NCI-H2029 treated with DMSO at 0.1 percent for 48 hours (cell line): Measurements from ENCODE around the gene H3-3A.

Source experiments
- DNase-seq: peaks from one replicate; lab custom pipeline; 2025; lab: John Stamatoyannopoulos, UW

H3-3A gene

DNA sequence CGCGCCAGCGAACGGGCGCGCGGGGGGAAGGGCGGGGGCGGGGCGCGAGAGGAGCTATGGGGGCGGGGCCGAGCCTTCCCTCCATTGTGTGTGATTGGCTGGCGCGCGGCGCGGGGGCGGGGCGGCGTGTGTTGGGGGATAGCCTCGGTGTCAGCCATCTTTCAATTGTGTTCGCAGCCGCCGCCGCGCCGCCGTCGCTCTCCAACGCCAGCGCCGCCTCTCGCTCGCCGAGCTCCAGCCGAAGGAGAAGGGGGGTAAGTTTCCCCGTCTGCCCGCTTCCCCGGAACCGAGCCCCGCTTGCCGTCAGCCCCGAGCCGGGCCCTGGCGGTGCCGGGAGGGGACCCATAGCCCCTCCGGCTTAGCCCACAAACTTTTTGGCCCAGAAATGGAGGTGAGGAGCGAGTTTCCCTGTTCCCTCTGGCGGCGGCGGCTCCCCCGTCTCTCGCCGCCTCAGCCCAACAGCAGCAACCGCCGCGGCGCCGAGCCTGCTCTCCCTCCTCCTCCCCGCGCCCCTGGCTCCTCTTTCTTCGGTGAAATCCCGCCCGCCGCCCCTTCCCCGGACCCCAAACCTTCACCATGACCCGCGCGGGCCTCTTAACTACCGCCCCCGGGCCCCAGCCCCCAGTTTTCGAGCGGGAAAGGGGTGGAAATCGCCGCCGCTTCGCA is at the start of gene H3-3A:
Gene H3-3A (plus strand): TSS at position 159 of the 666 bp plus-strand sequence. CDS start 1,636 bp downstream, outside the sequence.
- peak; percentile 68 for DNase-seq

DNA sequence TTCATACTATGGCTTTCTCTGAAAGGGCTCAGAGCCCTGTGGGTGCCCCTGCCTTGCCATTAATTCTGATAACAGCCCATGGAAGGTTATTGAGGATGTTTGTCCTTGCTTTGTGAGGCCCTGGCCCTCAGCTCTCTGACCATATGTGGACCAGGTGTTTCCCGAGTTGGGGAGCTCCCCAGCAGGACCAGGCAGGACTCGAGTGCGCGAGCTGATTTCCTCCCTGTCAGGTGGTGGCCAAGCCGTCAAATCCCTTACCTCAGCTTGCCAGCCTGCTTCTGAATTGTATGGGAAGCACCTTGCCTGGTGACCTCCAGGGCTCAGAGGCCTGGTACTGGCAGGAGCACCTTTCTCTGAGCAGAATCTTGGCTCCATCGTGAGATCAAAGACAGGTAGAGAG is 45.4 kb upstream of the H3-3A start:
- DNase-seq, result no peak

GRCh38 chr1:226019572-226019971 is 42.9 kb upstream of the H3-3A start:
- DNase-seq, result peak; percentile 58

GRCh38 chr1:226021401-226021800 is 41.1 kb upstream of the H3-3A start:
- no peak for DNase-seq

DNA sequence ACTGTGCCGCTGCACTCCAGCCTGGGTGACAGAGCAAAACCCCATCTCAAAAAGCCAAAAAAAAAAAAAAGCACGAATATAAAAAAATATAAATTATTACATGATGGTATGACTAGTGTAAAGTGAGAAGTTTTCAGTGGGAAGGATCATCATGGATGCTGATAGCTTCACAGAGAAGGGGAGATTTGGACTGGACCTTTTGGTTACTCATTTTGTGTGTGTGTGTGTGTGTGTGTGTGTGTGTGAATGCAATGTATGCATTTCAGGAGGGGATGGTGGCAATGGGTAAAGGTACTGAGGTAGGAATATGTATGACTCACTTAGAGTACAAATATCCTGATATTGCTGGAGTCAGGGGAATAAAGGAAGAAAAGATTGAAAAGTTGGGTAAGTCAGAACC is 40.7 kb upstream of the H3-3A start:
- no peak for DNase-seq

DNA sequence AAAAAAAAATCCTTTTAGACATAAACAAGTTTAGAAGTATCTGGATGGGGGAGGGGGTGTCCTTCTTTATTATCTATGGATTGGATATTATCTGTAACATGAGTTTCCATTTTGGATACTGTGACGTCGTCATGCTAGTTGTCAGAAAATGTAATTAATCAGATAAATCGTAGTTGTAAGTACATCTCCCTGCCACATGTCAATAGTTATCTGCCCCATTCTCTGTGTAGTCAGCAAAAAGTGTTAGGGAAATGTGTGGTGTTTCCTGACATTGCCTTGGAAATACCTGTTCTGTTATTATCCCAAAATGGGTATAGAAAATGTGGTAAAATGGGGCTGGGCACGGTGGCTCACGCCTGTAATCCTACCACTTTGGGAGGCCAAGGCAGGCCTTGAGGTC is 38.8 kb upstream of the H3-3A start:
- DNase-seq, result no peak

GRCh38 chr1:226026833-226027232 is 35.7 kb upstream of the H3-3A start:
- DNase-seq, result no peak

DNA sequence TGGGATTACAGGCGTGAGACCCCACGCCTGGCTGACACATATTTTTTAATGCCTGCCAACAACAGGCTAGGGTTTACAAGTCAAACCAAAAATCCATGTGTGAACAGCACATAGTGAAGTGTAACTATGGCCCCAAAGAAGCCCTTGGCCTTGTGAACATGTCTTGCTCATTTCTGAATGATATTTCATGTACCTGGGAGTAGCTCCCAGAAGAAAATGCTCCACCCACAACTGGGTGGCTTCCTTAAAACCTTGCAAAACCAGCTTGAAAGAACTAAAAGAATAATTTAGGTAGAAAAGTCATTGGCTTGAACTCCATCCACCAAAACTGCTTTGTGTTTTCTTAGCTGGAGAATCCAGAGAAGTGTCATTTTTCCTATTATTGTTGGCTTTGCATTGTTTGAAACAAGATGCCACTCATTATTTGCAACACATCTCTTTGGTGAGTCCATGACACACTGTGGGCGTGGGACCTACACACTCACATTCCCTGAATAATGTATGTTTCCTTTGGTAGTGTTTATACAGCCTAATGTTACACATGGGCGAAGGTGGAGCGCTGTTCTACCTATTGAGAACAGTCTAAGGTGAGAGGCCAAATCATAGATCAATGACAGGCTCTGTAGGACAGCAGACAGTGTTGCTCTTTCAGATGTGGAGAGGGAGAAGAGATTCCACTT is 34.8 kb upstream of the H3-3A start:
- no peak for DNase-seq

- DNase-seq, result no peak
Observed at GRCh38 chr1:226029093-226029496, 33.4 kb upstream of the H3-3A start.

GRCh38 chr1:226029568-226030225 is 32.8 kb upstream of the H3-3A start:
- DNase-seq, result no peak

GRCh38 chr1:226033582-226033981 is 28.9 kb upstream of the H3-3A start:
- DNase-seq, result no peak

DNA sequence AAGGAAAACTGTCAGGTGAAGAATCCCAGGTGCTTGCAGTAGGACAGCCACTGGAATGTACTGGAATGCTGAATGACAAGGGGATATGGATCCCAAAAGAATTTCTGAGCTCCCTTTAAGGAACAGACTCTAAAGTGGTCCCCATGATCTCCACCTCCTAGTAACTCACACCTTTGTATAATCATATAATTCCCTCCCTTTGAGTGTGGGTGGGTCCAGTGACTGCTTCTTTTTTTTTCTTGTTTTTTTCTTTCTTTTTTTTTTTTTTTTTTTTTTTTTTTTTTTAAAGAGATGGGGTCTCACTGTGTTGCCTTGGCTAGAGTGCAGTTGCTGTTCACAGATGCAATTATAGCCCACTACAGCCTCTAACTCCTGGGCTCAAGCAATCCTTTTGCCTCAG is 28.5 kb upstream of the H3-3A start:
- DNase-seq, result no peak

GRCh38 chr1:226034482-226034881 is 28.0 kb upstream of the H3-3A start:
- DNase-seq, result no peak

DNA sequence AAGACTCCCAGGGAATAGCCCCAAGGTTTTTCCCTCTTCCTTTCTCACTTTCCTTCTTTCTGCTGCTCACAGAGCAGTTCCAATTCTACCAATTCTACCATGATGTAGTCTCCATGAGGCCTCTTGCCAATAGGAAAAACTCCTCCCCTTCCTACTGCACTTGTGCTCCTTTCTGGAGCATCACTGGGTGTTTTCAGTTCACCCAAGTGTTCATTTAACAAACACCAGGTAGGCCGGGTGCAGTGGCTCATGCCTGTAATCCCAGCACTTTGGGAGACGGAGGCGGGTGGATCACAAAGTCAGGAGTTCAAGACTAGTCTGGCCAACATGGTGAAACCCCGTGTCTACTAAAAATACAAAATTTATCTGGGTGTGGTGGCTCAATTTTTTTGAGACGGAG is 26.6 kb upstream of the H3-3A start:
- DNase-seq, result no peak

DNA sequence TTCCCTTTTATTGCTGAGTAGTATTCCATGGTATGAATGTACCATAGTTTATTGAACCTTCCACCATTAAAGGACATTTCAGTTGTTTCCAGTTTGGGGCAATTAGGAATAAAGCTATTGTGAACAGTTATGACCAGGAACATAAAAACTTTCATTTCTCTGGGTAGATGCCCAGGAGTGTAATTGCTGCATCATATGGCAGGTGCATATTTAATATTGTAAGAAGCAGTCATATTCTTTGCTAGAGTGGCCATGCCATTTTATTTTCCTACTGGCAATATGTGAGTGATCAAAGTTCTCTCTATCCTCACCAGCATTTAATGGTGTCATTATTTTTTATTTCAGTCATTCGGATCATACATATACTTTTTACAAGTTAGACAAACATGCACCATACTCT is 23.9 kb upstream of the H3-3A start:
- no peak for DNase-seq

- DNase-seq, result no peak
Observed at GRCh38 chr1:226041419-226041818, 21.1 kb upstream of the H3-3A start.

DNA sequence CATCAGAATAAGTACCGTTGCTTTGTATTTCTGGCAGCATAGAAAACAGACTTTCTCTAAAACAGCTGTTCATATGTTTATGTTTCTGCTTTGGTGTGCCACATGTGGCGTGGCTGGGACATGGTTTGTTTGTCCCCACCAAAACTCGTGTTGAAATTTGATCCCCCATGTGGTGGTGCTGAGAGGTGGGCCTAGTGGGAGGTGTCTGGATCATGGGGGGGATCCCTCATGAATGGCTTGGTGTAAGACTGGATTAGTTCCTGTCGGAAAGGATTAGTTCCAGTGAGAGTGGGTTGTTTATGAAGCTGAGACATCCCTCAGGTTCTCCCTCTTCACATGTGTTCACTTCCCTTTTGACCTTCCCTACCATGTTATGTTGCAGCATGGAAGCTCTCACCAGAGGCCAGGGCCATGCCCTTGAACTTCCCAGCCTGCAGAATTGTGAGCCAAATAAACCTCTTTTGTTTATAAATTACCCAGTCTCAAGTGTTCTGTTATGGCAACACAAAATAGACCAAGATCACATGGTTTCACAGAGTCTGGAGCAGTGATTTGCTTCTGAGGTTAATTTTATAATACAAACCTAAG is 17.9 kb upstream of the H3-3A start:
- no peak for DNase-seq

DNA sequence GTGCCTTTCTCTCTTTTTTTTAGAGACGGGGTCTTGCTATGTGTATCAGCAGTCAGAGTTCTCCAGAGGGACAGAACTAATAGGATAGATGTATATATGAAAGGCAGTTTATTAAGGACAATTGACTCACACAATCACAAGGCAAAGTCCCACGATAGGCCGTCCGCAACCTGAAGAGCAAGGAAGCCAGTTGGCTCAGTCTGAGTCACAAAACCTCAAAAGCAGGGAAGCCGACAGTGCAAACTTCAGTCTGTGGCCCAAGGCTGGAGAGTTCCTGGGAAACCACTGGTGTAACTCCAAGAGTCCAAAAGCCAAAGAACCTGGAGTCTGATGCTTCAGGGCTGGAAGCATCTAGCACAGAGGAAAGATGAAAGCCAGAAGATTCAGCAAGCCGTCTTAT is 16.3 kb upstream of the H3-3A start:
- DNase-seq, result no peak

DNA sequence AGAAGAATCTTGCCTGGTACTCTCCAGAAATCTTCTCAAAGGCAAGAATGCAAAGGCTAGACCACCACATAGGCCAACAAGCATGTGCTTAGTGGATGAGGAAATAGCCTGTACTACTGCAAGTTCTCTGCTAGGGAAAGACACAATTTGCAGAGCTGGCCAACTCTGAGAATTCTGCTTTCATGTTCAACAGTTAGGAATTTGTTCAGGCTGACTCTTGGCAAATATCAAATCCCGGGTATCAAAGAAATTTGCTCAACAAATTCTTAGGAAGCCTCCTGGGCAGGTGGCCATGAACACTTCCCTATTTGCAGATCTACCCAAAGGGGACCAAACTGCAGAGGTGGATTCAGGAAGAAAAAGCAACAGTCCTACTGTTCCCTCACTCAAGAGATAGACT is 15.0 kb upstream of the H3-3A start:
- no peak for DNase-seq

- DNase-seq, result no peak
Observed at GRCh38 chr1:226048886-226049285, 13.6 kb upstream of the H3-3A start.

- no peak for DNase-seq
Observed at GRCh38 chr1:226050133-226050532, 12.4 kb upstream of the H3-3A start.

DNA sequence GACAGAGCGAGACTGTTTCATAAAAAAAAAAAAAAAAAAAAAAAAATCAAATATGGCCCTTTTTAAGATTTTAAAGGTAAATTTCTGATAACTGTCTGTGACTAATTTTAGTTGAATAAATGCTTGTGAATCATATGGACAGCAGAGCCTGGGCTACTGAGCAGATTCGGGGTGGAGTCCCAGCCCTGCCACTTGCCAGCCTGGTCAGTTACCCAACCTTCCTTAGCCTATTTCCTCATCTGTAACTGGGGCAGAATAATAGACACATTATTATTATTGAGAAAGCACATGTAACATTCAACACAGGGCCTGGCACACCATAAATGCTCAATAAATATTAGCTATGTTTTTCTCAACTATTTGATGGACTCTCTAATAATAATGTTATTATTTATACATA is 11.2 kb upstream of the H3-3A start:
- DNase-seq, result no peak

- DNase-seq, result no peak
Observed at GRCh38 chr1:226052061-226052460, 10.5 kb upstream of the H3-3A start.
